ENCODE measurements around the gene NCBP1. TPM values are rescaled to one million over a fixed set of nuclear protein-coding genes. Genes with fewer than 3 reads are reported as not detected.

Gene NCBP1
- total and polyA plus RNA-seq, 2 donors (not counting 1 experiment from before 2014, with no cell fraction given) = 27.1 to 42.9 TPM

- H2AFZ ChIP-seq (ENCODE audit: low read length) = no peak overlapping the region
- H3K4me2 ChIP-seq (ENCODE audit: extremely low read depth, insufficient read depth, low read length) = no peak overlapping the region
- no peaks in the 10 kb centered on the region for H3K4me1 ChIP-seq (ENCODE audit: control insufficient read depth, extremely low read depth, insufficient read depth, low read length)
- H4K20me1 ChIP-seq (ENCODE audit: control insufficient read depth, extremely low read depth, insufficient read depth, low read length) = no peaks in the 10 kb centered on the region
- H3K27me3 ChIP-seq (ENCODE audit: control insufficient read depth, insufficient read depth, low read length) = no peaks in the 10 kb centered on the region
- TF ChIP-seq CTCF (conservative IDR thresholded peaks at IDR 0.05 in 1 of 2, IDR thresholded peaks at IDR 0.05 in 1 of 2; ENCODE audit: low read depth in 1 of 2, low read length in 2 of 2) (no peak), EZH2 (IDR thresholded peaks at IDR 0.05; ENCODE audit: low read length, missing control alignments) (no peak)
- H3K79me2 ChIP-seq (ENCODE audit: control insufficient read depth, insufficient read depth, low read length) = no peaks in the 10 kb centered on the region
- no peaks in the 10 kb centered on the region for H3K9me3 ChIP-seq (ENCODE audit: control insufficient read depth, insufficient read depth, low read depth, low read length)
- DNase-seq (ENCODE audit: low read depth in 2 of 2) = no peak
- H3K27ac ChIP-seq (ENCODE audit: insufficient read depth, low read length) = no peak overlapping the region
- H3K9ac ChIP-seq (ENCODE audit: insufficient read depth, low read length) = no peak overlapping the region
- no peak overlapping the region for H3K4me3 ChIP-seq (replicated peaks in 1 of 4; ENCODE audit: control extremely low read depth in 1 of 4, insufficient read depth in 1 of 4, low read depth in 3 of 4, low read length in 4 of 4)
- H3K36me3 ChIP-seq (ENCODE audit: control insufficient read depth, insufficient read depth, low read length) = no peaks in the 10 kb centered on the region
Measured at GRCh38 chr9:97592126-97592525, 41.5 kb upstream of the NCBP1 start.

- TF ChIP-seq CTCF (conservative IDR thresholded peaks at IDR 0.05 in 1 of 2, IDR thresholded peaks at IDR 0.05 in 1 of 2; ENCODE audit: low read depth in 1 of 2, low read length in 2 of 2) = no peak
- no peak for TF ChIP-seq EZH2 (IDR thresholded peaks at IDR 0.05; ENCODE audit: low read length, missing control alignments)
- DNase-seq (ENCODE audit: low read depth in 2 of 2) = no peak
Measured at GRCh38 chr9:97593960-97594359, 39.7 kb upstream of the NCBP1 start.

GRCh38 chr9:97594381-97594921 is 39.2 kb upstream of the NCBP1 start:
- Histone ChIP-seq H3K9ac (ENCODE audit: insufficient read depth, low read length) (no peak overlapping the region), H3K27ac (ENCODE audit: insufficient read depth, low read length) (no peak overlapping the region), H2AFZ (ENCODE audit: low read length) (no peak overlapping the region)

More at GRCh38 chr9:97593960-97594359, 39.7 kb upstream of the NCBP1 start:
- Histone ChIP-seq H3K79me2 (ENCODE audit: control insufficient read depth, insufficient read depth, low read length) (no peaks in the 10 kb centered on the region), H3K9me3 (ENCODE audit: control insufficient read depth, insufficient read depth, low read depth, low read length) (no peaks in the 10 kb centered on the region), H3K27me3 (ENCODE audit: control insufficient read depth, insufficient read depth, low read length) (no peaks in the 10 kb centered on the region), H2AFZ (ENCODE audit: low read length) (no peak overlapping the region), H3K4me1 (ENCODE audit: control insufficient read depth, extremely low read depth, insufficient read depth, low read length) (no peaks in the 10 kb centered on the region), H3K27ac (ENCODE audit: insufficient read depth, low read length) (no peak overlapping the region), H4K20me1 (ENCODE audit: control insufficient read depth, extremely low read depth, insufficient read depth, low read length) (no peaks in the 10 kb centered on the region), H3K9ac (ENCODE audit: insufficient read depth, low read length) (no peak overlapping the region), H3K4me3 (replicated peaks in 1 of 4; ENCODE audit: control extremely low read depth in 1 of 4, insufficient read depth in 1 of 4, low read depth in 3 of 4, low read length in 4 of 4) (no peak overlapping the region), H3K36me3 (ENCODE audit: control insufficient read depth, insufficient read depth, low read length) (no peaks in the 10 kb centered on the region), H3K4me2 (ENCODE audit: extremely low read depth, insufficient read depth, low read length) (no peak overlapping the region)

More at GRCh38 chr9:97594381-97594921, 39.2 kb upstream of the NCBP1 start:
- Histone ChIP-seq H3K4me2 (ENCODE audit: extremely low read depth, insufficient read depth, low read length) (no peak overlapping the region), H3K4me3 (replicated peaks in 1 of 4; ENCODE audit: control extremely low read depth in 1 of 4, insufficient read depth in 1 of 4, low read depth in 3 of 4, low read length in 4 of 4) (no peak overlapping the region), H3K36me3 (ENCODE audit: control insufficient read depth, insufficient read depth, low read length) (no peaks in the 10 kb centered on the region), H3K4me1 (ENCODE audit: control insufficient read depth, extremely low read depth, insufficient read depth, low read length) (no peaks in the 10 kb centered on the region), H3K79me2 (ENCODE audit: control insufficient read depth, insufficient read depth, low read length) (no peaks in the 10 kb centered on the region), H3K27me3 (ENCODE audit: control insufficient read depth, insufficient read depth, low read length) (no peaks in the 10 kb centered on the region), H4K20me1 (ENCODE audit: control insufficient read depth, extremely low read depth, insufficient read depth, low read length) (no peaks in the 10 kb centered on the region), H3K9me3 (ENCODE audit: control insufficient read depth, insufficient read depth, low read depth, low read length) (no peaks in the 10 kb centered on the region)
- TF ChIP-seq EZH2 (IDR thresholded peaks at IDR 0.05; ENCODE audit: low read length, missing control alignments) (no peak), CTCF (conservative IDR thresholded peaks at IDR 0.05 in 1 of 2, IDR thresholded peaks at IDR 0.05 in 1 of 2; ENCODE audit: low read depth in 1 of 2, low read length in 2 of 2) (no peak)
- DNase-seq (ENCODE audit: low read depth in 2 of 2) = no peak
